ENCODE results near the gene TNFAIP6.
A peak's percentile ranks its signal among the peaks of the same experiment; 100 is the strongest.

Gene TNFAIP6

GRCh38 chr2:151422917-151423439 lies 65.6 kb downstream of the TNFAIP6 start:
- H3K79me2 ChIP-seq (ENCODE audit: low read length): peaks cover 87% of the 10 kb centered on the region
- no peak overlapping the region for H3K4me3 ChIP-seq (ENCODE audit: low read length)
- H3K4me1 ChIP-seq (ENCODE audit: low read length): peaks cover 18% of the 10 kb centered on the region
- peak overlapping the region; percentile 41; the same call in 1 of the 2 replicates for H3K4me2 ChIP-seq (ENCODE audit: low read depth, low read length)
- no peak overlapping the region for H2AFZ ChIP-seq (ENCODE audit: low read length)
- 0 out of 2 replicates have a peak overlapping the region, but pooled peaks have one; percentile 18 for H3K9ac ChIP-seq (ENCODE audit: low read length)
- H3K36me3 ChIP-seq (replicated peaks; ENCODE audit: insufficient read depth, low read length): peaks cover 16% of the 10 kb centered on the region; the same call in 1 of the 2 replicates
- no peaks in the 10 kb centered on the region for H3K9me3 ChIP-seq (replicated peaks; ENCODE audit: insufficient read depth, low read length)
- H4K20me1 ChIP-seq (ENCODE audit: insufficient read depth, low read length): peaks cover 5% of the 10 kb centered on the region; the same call in 1 of the 2 replicates
- H3K27me3 ChIP-seq (replicated peaks; ENCODE audit: insufficient read depth, low read length): no peaks in the 10 kb centered on the region
- H3K9me2 ChIP-seq (replicated peaks; ENCODE audit: insufficient read depth, low read length): no peaks in the 10 kb centered on the region
- TF ChIP-seq CTCF (IDR thresholded peaks at IDR 0.05; ENCODE audit: low read length): no peak
- no peak for TF ChIP-seq EZH2 (optimal IDR thresholded peaks at IDR 0.05; ENCODE audit: low read depth, low read length)
- TF ChIP-seq EZH2phosphoT487 (IDR thresholded peaks at IDR 0.05; ENCODE audit: low read length): no peak
- peaks cover 16% of the 10 kb centered on the region for H3F3A ChIP-seq (ENCODE audit: insufficient read depth, low read length)
- DNase-seq: peak; percentile 85
- peak overlapping the region; percentile 51; the same call in 1 of the 2 replicates for H3K27ac ChIP-seq (ENCODE audit: low read length)

- Histone ChIP-seq H3K4me1 (ENCODE audit: low read length) (peaks cover 18% of the 10 kb centered on the region), H3K9me2 (replicated peaks; ENCODE audit: insufficient read depth, low read length) (no peaks in the 10 kb centered on the region), H3K9ac (ENCODE audit: low read length) (no peak overlapping the region), H3K4me2 (ENCODE audit: low read depth, low read length) (0 out of 2 replicates have a peak overlapping the region, but pooled peaks have one; percentile 41), H3K27ac (ENCODE audit: low read length) (peak overlapping the region; percentile 51; the same call in 1 of the 2 replicates), H2AFZ (ENCODE audit: low read length) (no peak overlapping the region), H3K79me2 (ENCODE audit: low read length) (peaks cover 81% of the 10 kb centered on the region), H4K20me1 (ENCODE audit: insufficient read depth, low read length) (peaks cover 5% of the 10 kb centered on the region; the same call in 1 of the 2 replicates), H3K9me3 (replicated peaks; ENCODE audit: insufficient read depth, low read length) (no peaks in the 10 kb centered on the region), H3K4me3 (ENCODE audit: low read length) (no peak overlapping the region), H3K36me3 (replicated peaks; ENCODE audit: insufficient read depth, low read length) (peaks cover 20% of the 10 kb centered on the region), H3F3A (ENCODE audit: insufficient read depth, low read length) (peaks cover 16% of the 10 kb centered on the region), H3K27me3 (replicated peaks; ENCODE audit: insufficient read depth, low read length) (no peaks in the 10 kb centered on the region)
- TF ChIP-seq EZH2phosphoT487 (IDR thresholded peaks at IDR 0.05; ENCODE audit: low read length): no peak
- no peak for TF ChIP-seq CTCF (IDR thresholded peaks at IDR 0.05; ENCODE audit: low read length)
- no peak for TF ChIP-seq EZH2 (optimal IDR thresholded peaks at IDR 0.05; ENCODE audit: low read depth, low read length)
- no peak for DNase-seq
These were observed 66.4 kb downstream of the TNFAIP6 start for GRCh38 chr2:151423760-151424159.

Data from MM.1S (cell line).